AG09309 (cell line): ENCODE results near the gene FCN2.
A peak's percentile ranks its signal among the peaks of the same experiment; 100 is the strongest.

Source experiments
- DNase-seq: peaks from one replicate; pipeline ENCODE4 v3.0.0-alpha.2; 2010; ENCODE audit warnings: low read depth
- H3K4me3 ChIP-seq: 2 replicates; pipeline ENCODE4 v1.5.1; 2011; ENCODE audit warnings: mild to moderate bottlenecking, low read depth, low read length, moderate library complexity; ENCODE audit not compliant: control insufficient read depth
- TF ChIP-seq, protein P1 (sequence below): IDR thresholded peaks from 2 replicates; pipeline ENCODE4 v1.5.1; 2011; ENCODE audit warnings: mild to moderate bottlenecking, low read depth, low read length, inconsistent platforms; ENCODE audit not compliant: insufficient read depth, control insufficient read depth; ENCODE audit errors: missing control alignments

FCN2 gene

DNA sequence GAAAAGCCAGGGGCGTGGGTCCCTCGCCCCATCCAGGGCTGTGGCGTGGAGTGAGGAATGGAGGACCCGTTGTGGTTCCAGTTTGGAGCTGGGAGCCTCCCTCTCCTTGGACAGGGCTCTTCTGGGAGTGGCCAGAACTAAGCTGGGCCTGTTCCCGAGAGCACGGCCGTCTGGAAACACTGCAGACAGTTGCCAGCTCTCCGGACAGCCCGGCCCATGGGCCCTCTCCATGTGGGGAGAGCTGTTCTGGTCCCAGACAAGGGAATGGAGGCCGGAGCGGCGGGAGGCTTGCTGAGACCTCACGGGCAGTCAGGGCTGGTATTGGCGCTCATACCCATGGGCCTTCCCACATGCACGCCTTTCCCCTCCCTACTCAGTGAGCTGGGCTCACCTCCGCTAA lies 45.2 kb upstream of the FCN2 start:
- TF ChIP-seq, protein P1, sequence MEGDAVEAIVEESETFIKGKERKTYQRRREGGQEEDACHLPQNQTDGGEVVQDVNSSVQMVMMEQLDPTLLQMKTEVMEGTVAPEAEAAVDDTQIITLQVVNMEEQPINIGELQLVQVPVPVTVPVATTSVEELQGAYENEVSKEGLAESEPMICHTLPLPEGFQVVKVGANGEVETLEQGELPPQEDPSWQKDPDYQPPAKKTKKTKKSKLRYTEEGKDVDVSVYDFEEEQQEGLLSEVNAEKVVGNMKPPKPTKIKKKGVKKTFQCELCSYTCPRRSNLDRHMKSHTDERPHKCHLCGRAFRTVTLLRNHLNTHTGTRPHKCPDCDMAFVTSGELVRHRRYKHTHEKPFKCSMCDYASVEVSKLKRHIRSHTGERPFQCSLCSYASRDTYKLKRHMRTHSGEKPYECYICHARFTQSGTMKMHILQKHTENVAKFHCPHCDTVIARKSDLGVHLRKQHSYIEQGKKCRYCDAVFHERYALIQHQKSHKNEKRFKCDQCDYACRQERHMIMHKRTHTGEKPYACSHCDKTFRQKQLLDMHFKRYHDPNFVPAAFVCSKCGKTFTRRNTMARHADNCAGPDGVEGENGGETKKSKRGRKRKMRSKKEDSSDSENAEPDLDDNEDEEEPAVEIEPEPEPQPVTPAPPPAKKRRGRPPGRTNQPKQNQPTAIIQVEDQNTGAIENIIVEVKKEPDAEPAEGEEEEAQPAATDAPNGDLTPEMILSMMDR: no peak
- DNase-seq: no peak
- H3K4me3 ChIP-seq: no peak overlapping the region

DNA sequence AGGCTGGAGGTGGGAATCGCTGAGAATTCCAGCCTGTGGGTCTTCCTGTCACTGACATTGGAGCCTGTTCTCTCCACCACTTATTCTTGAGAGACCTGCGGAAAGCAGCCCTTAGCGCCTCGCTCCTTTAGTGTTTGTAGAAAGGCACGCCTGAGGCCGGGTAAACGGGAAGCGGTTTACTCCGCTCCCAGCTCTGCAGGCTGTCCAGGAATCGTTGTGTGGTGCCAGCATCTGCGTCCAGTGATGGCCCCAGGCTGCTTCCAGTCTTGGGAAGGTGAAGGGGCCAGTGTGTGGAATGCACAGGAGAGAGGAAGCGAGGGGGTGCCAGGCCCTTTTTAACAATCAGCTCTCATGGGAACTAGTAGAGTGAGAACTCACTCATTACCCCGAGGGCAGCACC lies 44.6 kb upstream of the FCN2 start:
- DNase-seq: no peak
- TF ChIP-seq, protein P1: no peak
- H3K4me3 ChIP-seq: no peak overlapping the region

DNA sequence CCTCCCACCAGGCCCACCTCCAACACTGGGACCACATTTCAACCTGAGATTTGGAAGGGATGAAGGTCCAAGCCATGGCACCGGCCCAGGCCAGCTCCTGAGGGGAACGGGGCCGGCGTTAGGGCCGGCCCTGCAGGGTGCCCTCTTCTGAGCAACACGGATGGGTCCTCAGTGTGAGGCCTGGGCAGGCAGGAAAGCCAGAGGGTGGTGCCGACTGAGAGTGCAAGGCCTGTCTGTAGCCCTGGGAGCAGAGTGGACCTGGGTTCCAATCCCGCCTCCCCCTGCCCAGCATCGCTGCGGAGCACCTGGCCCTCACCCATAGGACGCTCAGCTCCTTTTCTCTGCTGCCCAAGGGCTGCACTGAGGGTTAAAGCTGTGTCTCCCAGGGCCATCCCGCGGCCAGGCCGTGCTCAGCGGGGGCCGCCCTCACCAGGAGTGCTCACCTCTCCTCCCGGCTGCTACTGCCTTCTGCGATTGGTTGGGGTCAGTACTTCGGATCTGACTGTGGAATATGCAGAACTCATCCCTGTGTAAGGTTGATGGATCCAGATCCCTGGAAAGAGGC lies 44.1 kb upstream of the FCN2 start:
- TF ChIP-seq, protein P1: no peak
- no peak overlapping the region for H3K4me3 ChIP-seq
- no peak for DNase-seq

DNA sequence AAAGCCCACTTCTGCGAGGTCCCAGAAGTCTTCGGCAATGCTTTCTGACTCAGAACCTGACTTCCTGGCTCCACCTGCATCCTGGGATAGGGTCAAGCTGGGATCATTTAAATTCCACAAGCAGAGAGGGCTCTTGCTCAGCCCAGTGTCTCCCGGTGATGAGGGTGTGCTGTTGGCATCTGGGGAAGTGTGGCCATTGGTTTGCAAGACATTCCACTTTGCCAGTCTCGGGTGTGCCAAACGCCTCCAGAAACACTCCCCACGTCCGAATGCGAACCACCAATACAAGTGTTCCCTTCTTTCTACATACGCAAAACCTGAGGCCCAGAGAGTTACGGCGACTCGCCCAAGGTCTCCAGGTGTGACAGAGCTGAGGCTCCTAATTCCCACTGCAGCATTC lies 43.1 kb upstream of the FCN2 start:
- TF ChIP-seq, protein P1: no peak
- no peak overlapping the region for H3K4me3 ChIP-seq
- DNase-seq: no peak

DNA sequence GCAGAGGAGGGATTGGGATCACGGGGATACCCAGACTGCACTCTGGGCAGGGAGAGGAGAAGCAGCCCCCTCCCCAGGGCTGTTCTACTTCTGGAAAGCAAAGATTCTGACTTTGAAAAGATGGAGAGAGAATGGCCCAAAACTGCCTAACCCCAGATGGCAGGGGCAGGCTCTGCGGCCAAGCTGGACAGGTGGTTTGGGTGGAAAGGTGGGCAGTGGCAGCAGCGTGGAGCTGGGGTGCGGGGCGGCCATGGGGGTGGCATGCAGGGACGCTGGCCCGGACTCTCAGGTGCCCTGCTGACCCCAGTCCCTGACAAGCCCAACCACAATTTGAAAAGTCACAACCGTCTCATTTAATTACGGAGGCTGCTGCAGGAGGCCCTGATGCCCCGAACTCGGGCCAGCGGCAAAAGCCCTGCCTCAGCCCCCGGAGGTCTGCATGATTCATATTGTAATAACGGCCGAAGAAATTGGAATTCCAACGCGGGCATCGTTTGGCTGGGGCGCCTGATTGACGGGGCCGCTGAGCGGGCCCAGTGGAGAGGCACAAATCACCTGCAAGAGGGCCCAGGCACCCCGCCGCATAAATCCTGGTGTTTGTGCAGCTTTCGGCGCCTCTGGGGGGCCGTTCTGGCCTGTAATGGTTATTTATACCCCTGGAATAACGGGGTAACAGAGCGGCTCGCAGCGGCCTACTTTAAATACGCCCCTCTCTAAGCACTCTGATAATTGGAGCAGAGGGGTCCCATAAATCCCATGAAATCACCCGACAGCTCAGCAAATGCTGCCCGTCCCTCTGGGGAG lies 41.8 kb upstream of the FCN2 start:
- TF ChIP-seq, protein P1: no peak
- DNase-seq: no peak
- H3K4me3 ChIP-seq: no peak overlapping the region

DNA sequence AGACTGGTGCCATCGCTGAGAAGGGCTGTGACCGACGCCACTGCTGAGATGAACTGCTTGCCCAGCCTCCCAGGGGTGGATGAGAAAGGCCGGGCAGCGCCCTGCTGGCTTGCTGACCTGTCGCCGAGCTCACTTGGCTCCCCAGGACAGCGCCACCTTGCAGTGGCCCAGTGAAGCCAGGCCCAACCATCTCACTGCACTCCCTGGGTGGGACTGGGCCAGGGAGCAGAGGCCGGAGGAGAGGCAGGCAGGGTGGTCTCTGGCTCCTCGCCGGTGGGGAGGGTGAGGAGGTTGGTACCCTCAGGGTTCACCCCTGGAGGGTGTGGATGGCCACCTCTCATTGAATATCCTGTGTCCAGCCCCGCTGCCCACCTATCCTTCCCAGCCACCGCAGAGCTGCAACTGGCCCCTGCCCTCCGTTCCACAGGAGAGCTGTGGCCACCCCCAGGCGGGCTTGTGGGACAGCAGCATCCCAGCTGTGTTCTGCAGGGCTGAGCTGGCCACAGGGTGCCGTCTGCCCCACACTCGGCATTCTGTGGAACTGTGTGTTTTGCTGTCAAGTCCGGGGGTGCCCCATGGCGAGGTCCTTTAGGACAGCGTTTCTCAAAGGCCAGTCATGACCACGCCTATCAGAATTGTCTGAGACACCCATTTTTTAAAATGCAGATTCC lies 41.0 kb upstream of the FCN2 start:
- no peak overlapping the region for H3K4me3 ChIP-seq
- TF ChIP-seq, protein P1: peak; percentile 8
- DNase-seq: no peak
